OCI-LY1 (cell line): ENCODE data around the gene MICU1.

Experiments used
- EZH2 ChIP-seq: fragments of 200-600 bp; sonication (generic), shearing (Covaris generic); IDR thresholded peaks from 2 replicates; pipeline ENCODE4 v1.8.0; 2017; ENCODE audit warnings: borderline replicate concordance, mixed run types, mild to moderate bottlenecking, antibody characterized with exemption, low read length, moderate library complexity, mixed read lengths
- TF ChIP-seq, protein P1 (sequence below): fragments of 200-600 bp; sonication (generic), shearing (Covaris generic); IDR thresholded peaks from 2 replicates; pipeline ENCODE4 v1.5.1; 2017; ENCODE audit warnings: mild to moderate bottlenecking, antibody characterized with exemption, low read length, moderate library complexity, mixed read lengths

DNA sequence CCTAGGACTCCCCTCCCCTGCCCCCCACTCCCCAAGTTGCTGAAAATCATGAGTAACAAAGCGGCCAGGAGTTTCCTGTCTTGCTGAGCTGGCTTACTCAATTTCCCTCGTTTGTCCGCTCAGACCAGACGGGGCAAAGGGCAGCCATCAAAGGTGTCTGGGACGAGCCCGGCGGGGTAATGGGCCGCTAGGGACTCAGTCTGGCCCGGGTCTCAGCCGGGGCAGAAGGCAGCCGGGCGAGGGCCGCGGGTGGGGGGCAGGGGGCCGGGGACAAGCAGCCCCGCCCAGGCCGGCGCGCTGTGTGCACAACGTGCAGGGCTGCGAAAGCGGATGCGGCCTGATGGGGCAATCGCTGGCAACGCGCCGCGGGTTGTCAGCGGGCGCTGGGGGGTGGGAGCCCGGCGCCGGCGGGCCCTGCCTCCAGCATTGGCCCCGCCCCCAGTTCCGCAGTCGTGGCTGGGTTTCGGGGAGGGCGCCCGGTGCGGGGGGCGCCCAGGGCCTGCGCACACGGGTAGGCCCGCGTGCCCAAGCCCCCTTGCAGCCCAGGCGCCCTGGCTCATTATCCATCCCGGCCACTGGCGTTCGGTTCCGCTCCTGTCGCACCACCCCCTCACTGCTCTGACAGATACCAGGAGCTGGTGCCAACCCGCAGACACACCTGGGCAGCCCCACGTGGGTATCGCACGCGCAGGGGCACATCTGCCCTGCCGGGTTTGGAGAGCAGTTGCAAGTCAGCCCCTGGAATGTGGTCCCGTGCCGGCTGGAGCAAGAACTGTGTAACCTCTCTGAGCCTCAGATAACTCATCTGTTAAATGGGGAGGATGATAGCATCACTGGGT, 306.2 kb downstream of the MICU1 start:
- TF ChIP-seq, protein P1, sequence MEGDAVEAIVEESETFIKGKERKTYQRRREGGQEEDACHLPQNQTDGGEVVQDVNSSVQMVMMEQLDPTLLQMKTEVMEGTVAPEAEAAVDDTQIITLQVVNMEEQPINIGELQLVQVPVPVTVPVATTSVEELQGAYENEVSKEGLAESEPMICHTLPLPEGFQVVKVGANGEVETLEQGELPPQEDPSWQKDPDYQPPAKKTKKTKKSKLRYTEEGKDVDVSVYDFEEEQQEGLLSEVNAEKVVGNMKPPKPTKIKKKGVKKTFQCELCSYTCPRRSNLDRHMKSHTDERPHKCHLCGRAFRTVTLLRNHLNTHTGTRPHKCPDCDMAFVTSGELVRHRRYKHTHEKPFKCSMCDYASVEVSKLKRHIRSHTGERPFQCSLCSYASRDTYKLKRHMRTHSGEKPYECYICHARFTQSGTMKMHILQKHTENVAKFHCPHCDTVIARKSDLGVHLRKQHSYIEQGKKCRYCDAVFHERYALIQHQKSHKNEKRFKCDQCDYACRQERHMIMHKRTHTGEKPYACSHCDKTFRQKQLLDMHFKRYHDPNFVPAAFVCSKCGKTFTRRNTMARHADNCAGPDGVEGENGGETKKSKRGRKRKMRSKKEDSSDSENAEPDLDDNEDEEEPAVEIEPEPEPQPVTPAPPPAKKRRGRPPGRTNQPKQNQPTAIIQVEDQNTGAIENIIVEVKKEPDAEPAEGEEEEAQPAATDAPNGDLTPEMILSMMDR: no peak
- TF ChIP-seq EZH2: no peak
